ENCODE measurements around the gene SI. TPM values are rescaled to one million over a fixed set of nuclear protein-coding genes. Genes with fewer than 3 reads are reported as not detected.

SI gene
- total RNA-seq, 1 donor from 2014 or later, result not detected

GRCh38 chr3:164929642-164930041 is 148.7 kb downstream of the SI start:
- no peaks in the 10 kb centered on the region for H3K4me1 Mint-ChIP-seq (ENCODE audit: low read depth)
- DNase-seq (ENCODE audit: low spot score), result no peak
- no peak overlapping the region for H3K27ac Mint-ChIP-seq (ENCODE audit: unreplicated experiment)
- H3K4me3 Mint-ChIP-seq (ENCODE audit: unreplicated experiment), result no peak overlapping the region
- peaks cover 3% of the 10 kb centered on the region for H3K9me3 Mint-ChIP-seq (ENCODE audit: low read depth)
- TF ChIP-seq CTCF (IDR thresholded peaks at IDR 0.05), result no peak
- no peaks in the 10 kb centered on the region for H3K27me3 Mint-ChIP-seq (ENCODE audit: low read depth)
- no peaks in the 10 kb centered on the region for H3K36me3 Mint-ChIP-seq (ENCODE audit: low read depth)

Other genes with a start within 250 kb of the SI start
- gene SLITRK3, start 117.9 kb upstream of the SI start, total RNA-seq, result 0.77 TPM in 1 of 3 replicates, not detected in the others

All from chondrocyte (in vitro differentiated cells).